GM12891 (cell line): ENCODE results near the gene GPR21.

Experiments
- POLR2A ChIP-seq: IDR thresholded peaks from 2 replicates; pipeline ENCODE4 v1.6.1; 2011; ENCODE audit warnings: low read depth, low read length, control low read depth
- POLR2AphosphoS5 ChIP-seq: IDR thresholded peaks from 2 replicates; pipeline ENCODE4 v1.6.1; 2011; ENCODE audit warnings: low read depth, low read length, control low read depth

- TF ChIP-seq POLR2AphosphoS5 (no peak), POLR2A (no peak)
Measured at GRCh38 chr9:123062351-123063176, 29.1 kb downstream of the GPR21 start.
